IPS DF 6.9 (cell line): ENCODE measurements around the gene AMPH.

Experiments used
- DNase-seq: peaks from one replicate; pipeline ENCODE4 v3.0.0-alpha.2; 2013; ENCODE audit warnings: low read depth, low spot score
- H3K27ac ChIP-seq: one replicate; pipeline ENCODE4 v1.5.1; 2013; ENCODE audit warnings: low read length, control low read depth
- H3K27me3 ChIP-seq: 2 replicates; pipeline ENCODE4 v1.6.1; 2013; ENCODE audit warnings: mild to moderate bottlenecking, low read length; ENCODE audit not compliant: control insufficient read depth, insufficient read depth
- H3K36me3 ChIP-seq: 2 replicates; pipeline ENCODE4 v1.6.1; 2013; ENCODE audit warnings: low read length; ENCODE audit not compliant: control insufficient read depth, insufficient read depth
- H3K4me1 ChIP-seq: 2 replicates; pipeline ENCODE4 v1.6.1; 2013; ENCODE audit warnings: low read length; ENCODE audit not compliant: control insufficient read depth, insufficient read depth
- H3K4me3 ChIP-seq: 2 replicates; pipeline ENCODE4 v1.5.1; 2013; ENCODE audit warnings: mild to moderate bottlenecking, low read length
- H3K9me3 ChIP-seq: 2 replicates; pipeline ENCODE4 v1.6.1; 2013; ENCODE audit warnings: low read length, inconsistent platforms; ENCODE audit not compliant: control insufficient read depth, insufficient read depth
- WGBS: extraction: QIAGEN DNeasy Blood & Tissue Kit; methylation state at CpG from one replicate; pipeline ENCODE4 v1.1.7; 2013; ENCODE audit warnings: mixed read lengths, missing lambda C conversion rate; ENCODE audit not compliant: insufficient read length, insufficient coverage; 5-methylcytosine and 5-hydroxymethylcytosine counted together

The AMPH gene

GRCh38 chr7:38664972-38665371, 33.8 kb upstream of the AMPH start:
- no peaks in the 10 kb centered on the region for H3K9me3 ChIP-seq
- no peak for DNase-seq
- H3K36me3 ChIP-seq = no peaks in the 10 kb centered on the region
- H3K27ac ChIP-seq = no peak overlapping the region
- H3K27me3 ChIP-seq = no peaks in the 10 kb centered on the region
- no CpG with 5 or more reads among the region's 7 CpGs for WGBS
- no peaks in the 10 kb centered on the region for H3K4me1 ChIP-seq
- no peak overlapping the region for H3K4me3 ChIP-seq

DNA sequence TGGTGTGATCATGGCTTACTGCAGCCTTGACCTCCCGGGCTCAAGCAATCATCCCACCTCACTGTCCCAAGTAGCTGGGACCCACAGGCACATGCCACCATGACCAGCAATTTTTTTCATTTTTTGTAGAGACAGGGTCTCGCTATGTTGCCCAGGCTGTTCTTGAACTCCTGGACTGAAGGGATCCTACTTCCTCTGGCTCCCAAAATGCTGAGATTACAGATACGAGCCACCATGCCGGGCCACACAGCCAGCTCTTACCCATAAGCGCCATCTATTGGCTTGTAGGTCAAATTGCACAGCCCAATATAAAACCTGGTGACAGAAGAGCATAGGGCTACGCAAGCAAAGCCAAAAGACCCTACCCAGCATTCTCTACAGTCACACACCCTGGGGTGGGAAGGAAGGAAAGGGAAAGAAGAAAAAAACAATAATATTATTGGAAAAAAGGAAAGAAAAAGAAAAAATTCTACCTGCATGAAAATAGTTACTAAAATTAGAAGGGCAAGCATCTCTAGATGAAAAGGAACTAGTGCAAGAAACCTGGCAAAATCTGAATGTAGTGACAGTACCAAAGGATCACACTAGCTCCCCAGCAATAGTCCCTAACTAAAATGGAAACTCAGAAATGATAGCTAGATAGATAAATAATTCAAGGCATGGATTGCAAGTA, 29.4 kb upstream of the AMPH start:
- Histone ChIP-seq H3K9me3 (no peaks in the 10 kb centered on the region), H3K36me3 (no peaks in the 10 kb centered on the region), H3K27ac (no peak overlapping the region), H3K4me1 (0 out of 2 replicates have a peak, but pooled peaks cover 1% of the 10 kb centered on the region), H3K4me3 (no peak overlapping the region), H3K27me3 (no peaks in the 10 kb centered on the region)
- no CpG with 5 or more reads among the region's 6 CpGs for WGBS
- DNase-seq = peak; percentile 25

DNA sequence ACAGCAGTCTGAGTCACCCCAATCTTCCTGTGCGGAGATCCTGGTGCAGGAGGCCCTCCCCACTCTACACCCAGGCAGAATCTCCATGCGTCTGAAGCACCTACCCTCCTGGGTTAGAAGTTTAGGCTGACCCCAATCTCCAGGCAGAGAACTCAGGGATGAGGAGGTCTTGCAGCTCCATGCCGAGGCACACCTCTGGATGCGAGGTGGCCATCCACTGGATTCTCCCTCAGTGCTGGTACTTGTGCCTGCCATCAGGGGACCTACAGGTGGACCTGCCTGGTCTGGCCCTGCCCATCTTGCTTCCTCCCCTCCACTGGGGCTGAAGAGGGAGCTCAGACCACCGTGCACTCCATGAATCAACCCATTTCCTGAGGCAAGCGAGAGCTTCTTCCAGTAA, 28.8 kb upstream of the AMPH start:
- H3K4me3 ChIP-seq = no peak overlapping the region
- no peaks in the 10 kb centered on the region for H3K36me3 ChIP-seq
- H3K27me3 ChIP-seq = no peaks in the 10 kb centered on the region
- H3K4me1 ChIP-seq = 0 out of 2 replicates have a peak, but pooled peaks cover 1% of the 10 kb centered on the region
- H3K9me3 ChIP-seq = no peaks in the 10 kb centered on the region
- WGBS = no CpG with 5 or more reads among the region's 6 CpGs
- H3K27ac ChIP-seq = no peak overlapping the region
- DNase-seq = no peak

GRCh38 chr7:38658921-38659320, 27.7 kb upstream of the AMPH start:
- Histone ChIP-seq H3K4me3 (no peak overlapping the region), H3K36me3 (no peaks in the 10 kb centered on the region), H3K27ac (no peak overlapping the region), H3K9me3 (no peaks in the 10 kb centered on the region), H3K27me3 (no peaks in the 10 kb centered on the region), H3K4me1 (0 out of 2 replicates have a peak, but pooled peaks cover 1% of the 10 kb centered on the region)
- no CpG with 5 or more reads among the region's 2 CpGs for WGBS
- no peak for DNase-seq

DNA sequence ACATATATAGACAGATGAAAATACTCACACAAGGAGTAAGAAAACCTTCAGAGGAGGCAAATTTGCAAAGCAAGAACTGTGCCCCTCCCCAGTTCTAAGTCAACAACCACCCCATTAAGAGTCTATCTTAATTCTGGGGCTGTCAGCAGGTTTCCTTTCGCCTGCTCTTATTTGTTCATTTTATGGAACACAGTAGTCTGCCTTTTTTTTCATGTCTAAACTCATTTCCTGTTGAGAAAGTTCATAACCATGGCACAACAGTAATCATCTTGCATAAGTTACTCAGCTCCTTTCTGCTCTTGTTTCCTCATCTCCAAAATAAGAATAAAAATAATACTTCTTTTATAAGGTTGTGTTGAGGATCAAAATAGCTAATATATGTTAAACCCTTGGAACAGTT, 25.8 kb upstream of the AMPH start:
- no peak overlapping the region for H3K4me3 ChIP-seq
- no peaks in the 10 kb centered on the region for H3K9me3 ChIP-seq
- 0 out of 2 replicates have a peak, but pooled peaks cover 1% of the 10 kb centered on the region for H3K4me1 ChIP-seq
- H3K36me3 ChIP-seq = no peaks in the 10 kb centered on the region
- DNase-seq = no peak
- H3K27ac ChIP-seq = no peak overlapping the region
- H3K27me3 ChIP-seq = no peaks in the 10 kb centered on the region
- no CpG with 5 or more reads among the region's 1 CpG for WGBS

DNA sequence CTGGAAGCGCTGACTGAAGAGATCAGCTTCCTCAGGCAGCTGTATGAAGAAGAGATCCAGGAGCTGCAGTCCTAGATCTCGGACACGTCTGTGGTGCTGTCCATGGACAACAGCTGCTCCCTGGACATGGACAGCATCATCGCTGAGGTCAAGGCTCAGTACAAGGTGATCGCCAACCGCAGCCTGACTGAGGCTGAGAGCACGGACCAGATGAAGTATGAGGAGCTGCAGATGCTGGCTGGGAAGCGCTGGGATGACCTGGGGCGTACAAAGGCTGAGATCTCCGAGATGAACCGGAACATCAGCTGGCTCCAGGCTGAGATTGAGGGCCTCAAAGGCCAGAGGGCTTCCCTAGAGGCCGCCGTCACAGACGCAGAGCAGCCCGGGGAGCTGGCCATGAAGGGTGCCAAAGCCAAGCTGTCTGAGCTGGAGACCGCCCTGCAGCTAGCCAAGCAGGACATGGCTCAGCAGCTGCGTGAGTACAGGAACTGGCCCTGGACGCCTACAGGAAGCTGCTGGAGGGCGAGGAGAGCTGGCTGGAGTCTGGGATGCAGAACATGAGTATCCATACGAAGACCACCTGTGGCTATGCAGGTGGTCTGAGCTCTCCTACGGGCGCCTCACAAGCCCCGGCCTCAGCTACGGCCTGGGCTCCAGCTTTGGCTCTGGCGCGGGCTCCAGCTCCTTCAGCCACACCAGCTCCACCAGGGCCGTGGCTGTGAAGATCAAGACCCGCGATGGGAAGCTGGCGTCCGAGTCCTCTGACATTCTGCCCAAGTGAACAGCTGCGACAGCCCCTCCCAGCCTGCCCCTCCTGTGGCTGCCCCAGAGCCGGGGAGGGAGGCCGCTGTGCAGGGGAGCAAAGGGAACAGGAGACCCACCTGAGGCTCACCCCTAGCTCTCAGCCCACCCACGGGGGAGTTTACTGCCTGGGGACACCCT, 24.9 kb upstream of the AMPH start:
- Histone ChIP-seq H3K9me3 (no peaks in the 10 kb centered on the region), H3K36me3 (no peaks in the 10 kb centered on the region), H3K27ac (no peak overlapping the region), H3K4me3 (no peak overlapping the region), H3K4me1 (0 out of 2 replicates have a peak, but pooled peaks cover 1% of the 10 kb centered on the region), H3K27me3 (no peaks in the 10 kb centered on the region)
- WGBS = no CpG with 5 or more reads among the region's 35 CpGs
- DNase-seq = no peak

GRCh38 chr7:38637957-38638356, 6.8 kb upstream of the AMPH start:
- Histone ChIP-seq H3K27me3 (no peaks in the 10 kb centered on the region), H3K36me3 (no peaks in the 10 kb centered on the region), H3K9me3 (no peaks in the 10 kb centered on the region), H3K4me3 (no peak overlapping the region), H3K27ac (no peak overlapping the region), H3K4me1 (no peaks in the 10 kb centered on the region)
- no peak for DNase-seq
- no CpG with 5 or more reads among the region's 6 CpGs for WGBS

- Histone ChIP-seq H3K4me1 (no peaks in the 10 kb centered on the region), H3K9me3 (no peaks in the 10 kb centered on the region), H3K36me3 (no peaks in the 10 kb centered on the region; the same call in 1 of the 2 replicates), H3K4me3 (no peak overlapping the region), H3K27me3 (peaks cover 15% of the 10 kb centered on the region), H3K27ac (no peak overlapping the region)
- no peak for DNase-seq
- WGBS = no CpG with 5 or more reads among the region's 2 CpGs
These were observed 1.2 kb upstream of the AMPH start for GRCh38 chr7:38632411-38632810.

- Histone ChIP-seq H3K4me3 (no peak overlapping the region), H3K4me1 (no peaks in the 10 kb centered on the region), H3K27ac (no peak overlapping the region), H3K27me3 (peaks cover 15% of the 10 kb centered on the region), H3K9me3 (no peaks in the 10 kb centered on the region), H3K36me3 (no peaks in the 10 kb centered on the region; the same call in 1 of the 2 replicates)
- WGBS = no CpG with 5 or more reads among the region's 12 CpGs
- no peak for DNase-seq
These were observed 1.3 kb downstream of the AMPH start for GRCh38 chr7:38629651-38630510.
